HL-60 (cell line): Measurements from ENCODE around the gene CPLX1.

Experiments used
- DNase-seq, 2 experiments: peaks; one replicate each; pipeline ENCODE4 v3.0.0-alpha.2; 2010 to 2020; ENCODE audit warnings: low read depth in 1 of 2, low spot score in 1 of 2
- H3K27ac ChIP-seq: fragments of 250-450 bp; sonication (Bioruptor Pico); replicated peaks from 2 replicates; pipeline ENCODE4 v1.5.1; 2020; ENCODE audit warnings: mild to moderate bottlenecking, moderate library complexity
- H3K27me3 ChIP-seq: fragments of 250-450 bp; sonication (Bioruptor Pico); 2 replicates; pipeline ENCODE4 v1.5.1; 2021; ENCODE audit warnings: mild to moderate bottlenecking, moderate library complexity; ENCODE audit not compliant: insufficient read depth, poor library complexity, severe bottlenecking
- H3K4me3 ChIP-seq: replicated peaks from 2 replicates; pipeline ENCODE4 v1.5.1; 2011; ENCODE audit warnings: mild to moderate bottlenecking, control low read depth, low read length; ENCODE audit not compliant: insufficient read depth
- GABPA ChIP-seq: IDR thresholded peaks from 2 replicates; pipeline ENCODE4 v1.6.1; 2012; ENCODE audit warnings: low read depth
- POLR2AphosphoS5 ChIP-seq: IDR thresholded peaks from 2 replicates; pipeline ENCODE4 v1.6.1; 2012; ENCODE audit warnings: low read depth
- SPI1 ChIP-seq: IDR thresholded peaks from 2 replicates; pipeline ENCODE4 v1.6.1; 2012; ENCODE audit warnings: low read depth, mild to moderate bottlenecking, borderline replicate concordance
- TF ChIP-seq, protein P1 (sequence below): IDR thresholded peaks from one replicate; pipeline ENCODE4 v1.5.1; 2011; ENCODE audit warnings: low read length, control low read depth, inconsistent platforms; ENCODE audit not compliant: insufficient read depth
- TF ChIP-seq, protein P2 (sequence below): IDR thresholded peaks from 2 replicates; pipeline ENCODE4 v1.6.1; 2012; ENCODE audit warnings: low read depth; ENCODE audit not compliant: insufficient replicate concordance

Gene CPLX1

DNA sequence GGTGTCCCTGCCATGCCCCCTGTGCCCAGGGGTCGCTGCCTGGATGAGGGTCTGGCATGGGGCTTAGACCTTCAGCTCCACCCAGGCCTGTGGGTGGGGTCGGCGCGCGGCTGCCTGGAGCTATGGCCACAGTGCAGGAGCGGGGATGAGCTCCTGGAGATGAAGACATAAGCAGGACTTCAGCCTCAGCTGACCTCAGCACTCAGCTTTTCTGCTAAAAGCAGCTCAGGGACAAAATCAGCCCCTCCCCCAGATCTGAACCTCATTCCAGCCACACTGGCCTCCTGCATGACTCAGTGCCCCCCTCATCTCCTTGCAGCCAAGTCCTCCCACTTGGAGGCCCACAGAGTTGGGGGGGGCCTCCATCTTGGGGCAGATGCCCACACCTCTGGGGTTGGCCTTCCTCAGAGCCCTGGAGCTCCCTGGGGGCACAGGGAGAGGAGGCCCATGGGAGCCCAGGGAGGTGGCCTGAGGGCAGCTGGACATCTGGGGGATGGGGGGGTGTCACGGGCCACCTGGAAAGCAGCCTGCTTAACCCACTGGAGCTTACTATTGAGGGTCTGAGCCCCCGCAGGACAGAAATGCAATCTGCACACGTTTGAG, 19.4 kb upstream of the CPLX1 start:
- TF ChIP-seq GABPA (no peak), SPI1 (no peak), POLR2AphosphoS5 (no peak)
- TF ChIP-seq, protein P1, sequence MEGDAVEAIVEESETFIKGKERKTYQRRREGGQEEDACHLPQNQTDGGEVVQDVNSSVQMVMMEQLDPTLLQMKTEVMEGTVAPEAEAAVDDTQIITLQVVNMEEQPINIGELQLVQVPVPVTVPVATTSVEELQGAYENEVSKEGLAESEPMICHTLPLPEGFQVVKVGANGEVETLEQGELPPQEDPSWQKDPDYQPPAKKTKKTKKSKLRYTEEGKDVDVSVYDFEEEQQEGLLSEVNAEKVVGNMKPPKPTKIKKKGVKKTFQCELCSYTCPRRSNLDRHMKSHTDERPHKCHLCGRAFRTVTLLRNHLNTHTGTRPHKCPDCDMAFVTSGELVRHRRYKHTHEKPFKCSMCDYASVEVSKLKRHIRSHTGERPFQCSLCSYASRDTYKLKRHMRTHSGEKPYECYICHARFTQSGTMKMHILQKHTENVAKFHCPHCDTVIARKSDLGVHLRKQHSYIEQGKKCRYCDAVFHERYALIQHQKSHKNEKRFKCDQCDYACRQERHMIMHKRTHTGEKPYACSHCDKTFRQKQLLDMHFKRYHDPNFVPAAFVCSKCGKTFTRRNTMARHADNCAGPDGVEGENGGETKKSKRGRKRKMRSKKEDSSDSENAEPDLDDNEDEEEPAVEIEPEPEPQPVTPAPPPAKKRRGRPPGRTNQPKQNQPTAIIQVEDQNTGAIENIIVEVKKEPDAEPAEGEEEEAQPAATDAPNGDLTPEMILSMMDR: no peak
- TF ChIP-seq, protein P2, sequence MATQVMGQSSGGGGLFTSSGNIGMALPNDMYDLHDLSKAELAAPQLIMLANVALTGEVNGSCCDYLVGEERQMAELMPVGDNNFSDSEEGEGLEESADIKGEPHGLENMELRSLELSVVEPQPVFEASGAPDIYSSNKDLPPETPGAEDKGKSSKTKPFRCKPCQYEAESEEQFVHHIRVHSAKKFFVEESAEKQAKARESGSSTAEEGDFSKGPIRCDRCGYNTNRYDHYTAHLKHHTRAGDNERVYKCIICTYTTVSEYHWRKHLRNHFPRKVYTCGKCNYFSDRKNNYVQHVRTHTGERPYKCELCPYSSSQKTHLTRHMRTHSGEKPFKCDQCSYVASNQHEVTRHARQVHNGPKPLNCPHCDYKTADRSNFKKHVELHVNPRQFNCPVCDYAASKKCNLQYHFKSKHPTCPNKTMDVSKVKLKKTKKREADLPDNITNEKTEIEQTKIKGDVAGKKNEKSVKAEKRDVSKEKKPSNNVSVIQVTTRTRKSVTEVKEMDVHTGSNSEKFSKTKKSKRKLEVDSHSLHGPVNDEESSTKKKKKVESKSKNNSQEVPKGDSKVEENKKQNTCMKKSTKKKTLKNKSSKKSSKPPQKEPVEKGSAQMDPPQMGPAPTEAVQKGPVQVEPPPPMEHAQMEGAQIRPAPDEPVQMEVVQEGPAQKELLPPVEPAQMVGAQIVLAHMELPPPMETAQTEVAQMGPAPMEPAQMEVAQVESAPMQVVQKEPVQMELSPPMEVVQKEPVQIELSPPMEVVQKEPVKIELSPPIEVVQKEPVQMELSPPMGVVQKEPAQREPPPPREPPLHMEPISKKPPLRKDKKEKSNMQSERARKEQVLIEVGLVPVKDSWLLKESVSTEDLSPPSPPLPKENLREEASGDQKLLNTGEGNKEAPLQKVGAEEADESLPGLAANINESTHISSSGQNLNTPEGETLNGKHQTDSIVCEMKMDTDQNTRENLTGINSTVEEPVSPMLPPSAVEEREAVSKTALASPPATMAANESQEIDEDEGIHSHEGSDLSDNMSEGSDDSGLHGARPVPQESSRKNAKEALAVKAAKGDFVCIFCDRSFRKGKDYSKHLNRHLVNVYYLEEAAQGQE: no peak
- H3K27ac ChIP-seq: no peak overlapping the region
- no peak overlapping the region for H3K4me3 ChIP-seq
- H3K27me3 ChIP-seq: no peaks in the 10 kb centered on the region
- no peak for DNase-seq

DNA sequence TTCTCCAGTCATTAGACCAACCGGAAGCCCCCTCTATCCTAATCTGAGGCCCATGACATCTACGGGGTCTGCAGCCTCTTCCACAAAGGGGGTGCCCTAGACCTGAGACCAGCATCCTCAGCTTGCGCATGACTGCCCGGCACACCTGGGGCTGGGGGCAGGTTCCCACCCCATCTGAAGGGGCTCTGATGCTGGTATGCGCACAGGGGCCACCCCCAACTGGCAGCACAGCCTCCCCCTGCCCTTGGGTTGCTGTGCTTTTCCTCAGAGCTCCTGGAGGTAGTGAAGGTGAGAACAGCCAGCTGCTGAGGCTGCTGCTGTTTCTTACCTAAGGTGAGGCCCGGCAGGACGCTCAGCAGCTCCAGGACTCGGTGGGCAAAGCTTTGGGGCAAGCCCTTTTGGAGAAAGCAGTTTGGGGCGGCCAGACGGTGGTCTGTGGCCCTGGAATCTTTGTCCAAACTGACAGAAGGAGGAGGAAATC, 18.9 kb upstream of the CPLX1 start:
- DNase-seq: no peak
- TF ChIP-seq GABPA (no peak), SPI1 (no peak), POLR2AphosphoS5 (no peak)
- TF ChIP-seq, protein P2: no peak
- TF ChIP-seq, protein P1: no peak
- H3K27ac ChIP-seq: no peak overlapping the region

DNA sequence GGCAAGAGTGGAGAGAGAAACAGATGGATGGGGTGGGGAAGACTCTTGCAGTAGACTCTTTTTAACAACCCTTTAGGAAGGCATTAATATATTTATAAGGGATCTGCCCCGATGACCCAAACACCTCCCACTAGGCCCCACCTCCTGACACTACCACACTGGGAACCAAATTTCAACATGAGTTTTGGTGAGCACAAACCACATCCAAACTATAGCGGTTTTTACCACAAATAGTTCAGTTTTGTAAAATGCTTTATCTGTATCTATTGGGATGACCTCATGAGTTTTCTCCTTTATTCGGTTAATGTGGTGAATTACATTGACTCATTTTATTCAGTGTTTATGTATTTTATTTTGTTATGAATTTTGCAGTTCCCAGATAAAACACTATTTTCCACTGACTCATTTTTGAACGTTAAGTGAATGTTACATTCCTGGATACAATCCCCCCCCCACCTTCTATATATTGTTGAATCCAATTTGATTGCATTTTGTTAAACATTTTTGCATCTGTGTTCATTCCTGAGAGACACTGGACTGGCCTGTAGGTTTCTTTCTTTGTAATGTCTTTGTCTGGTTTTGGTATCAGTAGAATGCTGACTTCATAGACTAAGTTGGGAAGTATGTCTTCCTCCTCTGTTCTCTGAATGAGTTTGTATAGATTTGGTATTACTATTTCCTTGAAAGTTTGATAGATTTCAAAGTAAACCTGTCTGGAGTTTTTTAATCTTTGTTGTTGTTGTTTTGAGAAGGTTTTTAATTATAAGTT, 13.9 kb upstream of the CPLX1 start:
- no peak overlapping the region for H3K27ac ChIP-seq
- H3K4me3 ChIP-seq: no peak overlapping the region
- TF ChIP-seq, protein P2: no peak
- TF ChIP-seq, protein P1: no peak
- TF ChIP-seq POLR2AphosphoS5 (no peak), SPI1 (no peak), GABPA (no peak)
- no peaks in the 10 kb centered on the region for H3K27me3 ChIP-seq
- no peak for DNase-seq

More for the DNA sequence above, 18.9 kb upstream of the CPLX1 start:
- Histone ChIP-seq H3K27me3 (no peaks in the 10 kb centered on the region), H3K4me3 (no peak overlapping the region)
